Measurements from ENCODE around the gene SH3RF1. TPM values are rescaled to one million over a fixed set of nuclear protein-coding genes. Genes with fewer than 3 reads are reported as not detected.
"Not testable (repeated sequence)": the region's sequence is repeated elsewhere in the genome, so short reads cannot be mapped to it uniquely, and the experiment has no call there.

SH3RF1 gene
- total RNA-seq, 1 donor from 2014 or later = 25.6 TPM

GRCh38 chr4:169207436-169208089 lies 63.2 kb downstream of the SH3RF1 start:
- no peaks in the 10 kb centered on the region for H3K36me3 ChIP-seq (ENCODE audit: control insufficient read depth, insufficient read depth, low read length)
- no peak overlapping the region for H3K4me3 ChIP-seq (ENCODE audit: low read depth, low read length)
- DNase-seq (ENCODE audit: low read depth) = no peak
- TF ChIP-seq, protein P1, sequence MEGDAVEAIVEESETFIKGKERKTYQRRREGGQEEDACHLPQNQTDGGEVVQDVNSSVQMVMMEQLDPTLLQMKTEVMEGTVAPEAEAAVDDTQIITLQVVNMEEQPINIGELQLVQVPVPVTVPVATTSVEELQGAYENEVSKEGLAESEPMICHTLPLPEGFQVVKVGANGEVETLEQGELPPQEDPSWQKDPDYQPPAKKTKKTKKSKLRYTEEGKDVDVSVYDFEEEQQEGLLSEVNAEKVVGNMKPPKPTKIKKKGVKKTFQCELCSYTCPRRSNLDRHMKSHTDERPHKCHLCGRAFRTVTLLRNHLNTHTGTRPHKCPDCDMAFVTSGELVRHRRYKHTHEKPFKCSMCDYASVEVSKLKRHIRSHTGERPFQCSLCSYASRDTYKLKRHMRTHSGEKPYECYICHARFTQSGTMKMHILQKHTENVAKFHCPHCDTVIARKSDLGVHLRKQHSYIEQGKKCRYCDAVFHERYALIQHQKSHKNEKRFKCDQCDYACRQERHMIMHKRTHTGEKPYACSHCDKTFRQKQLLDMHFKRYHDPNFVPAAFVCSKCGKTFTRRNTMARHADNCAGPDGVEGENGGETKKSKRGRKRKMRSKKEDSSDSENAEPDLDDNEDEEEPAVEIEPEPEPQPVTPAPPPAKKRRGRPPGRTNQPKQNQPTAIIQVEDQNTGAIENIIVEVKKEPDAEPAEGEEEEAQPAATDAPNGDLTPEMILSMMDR (IDR thresholded peaks at IDR 0.05; ENCODE audit: insufficient read depth, low read length, poor library complexity, severe bottlenecking) = no peak
- H3K27me3 ChIP-seq (ENCODE audit: control insufficient read depth, insufficient read depth, low read length) = no peaks in the 10 kb centered on the region

GRCh38 chr4:169205744-169206080 lies 65.0 kb downstream of the SH3RF1 start:
- TF ChIP-seq, protein P1 (IDR thresholded peaks at IDR 0.05; ENCODE audit: insufficient read depth, low read length, poor library complexity, severe bottlenecking) = no peak
- Histone ChIP-seq H3K36me3 (ENCODE audit: control insufficient read depth, insufficient read depth, low read length) (no peaks in the 10 kb centered on the region), H3K27me3 (ENCODE audit: control insufficient read depth, insufficient read depth, low read length) (no peaks in the 10 kb centered on the region), H3K4me3 (ENCODE audit: low read depth, low read length) (no peak overlapping the region)
- DNase-seq (ENCODE audit: low read depth) = no peak

DNA sequence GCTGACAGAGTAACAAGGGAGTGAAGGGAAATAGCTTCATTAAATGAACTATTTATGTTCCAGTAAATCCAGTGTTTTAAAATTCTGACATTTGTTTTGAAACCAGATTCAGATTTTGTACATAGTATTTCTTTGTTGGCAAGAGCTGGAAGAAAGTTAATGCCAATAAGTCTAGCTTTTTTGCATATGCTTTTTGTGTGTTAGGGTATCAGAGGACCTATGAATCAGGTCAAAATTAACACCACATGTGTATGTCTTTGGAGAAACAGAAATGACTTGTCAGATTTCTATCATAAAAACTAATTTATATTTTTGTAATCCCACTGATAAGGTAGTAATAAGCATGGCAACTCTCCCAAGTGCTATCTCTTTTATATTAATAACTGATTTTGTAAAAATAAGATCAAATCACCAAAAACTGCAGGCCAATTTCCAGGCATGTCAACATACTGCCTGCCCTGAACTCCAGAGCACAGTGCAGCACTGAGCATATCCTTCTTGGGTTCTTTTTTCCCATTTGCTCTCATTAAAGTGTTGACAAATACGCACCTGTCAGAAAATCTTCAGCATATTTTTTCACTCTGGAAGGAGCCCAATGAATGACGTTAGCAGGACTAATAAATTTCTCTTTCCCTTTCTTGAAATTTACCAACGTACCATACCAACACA lies 65.5 kb downstream of the SH3RF1 start:
- no peak overlapping the region for H3K4me3 ChIP-seq (ENCODE audit: low read depth, low read length)
- no peaks in the 10 kb centered on the region for H3K36me3 ChIP-seq (ENCODE audit: control insufficient read depth, insufficient read depth, low read length)
- TF ChIP-seq, protein P1 (IDR thresholded peaks at IDR 0.05; ENCODE audit: insufficient read depth, low read length, poor library complexity, severe bottlenecking) = no peak
- H3K27me3 ChIP-seq (ENCODE audit: control insufficient read depth, insufficient read depth, low read length) = no peaks in the 10 kb centered on the region
- no peak for DNase-seq (ENCODE audit: low read depth)

- DNase-seq (ENCODE audit: low read depth) = no peak
- TF ChIP-seq, protein P1 (IDR thresholded peaks at IDR 0.05; ENCODE audit: insufficient read depth, low read length, poor library complexity, severe bottlenecking) = no peak
- no peak overlapping the region for H3K4me3 ChIP-seq (ENCODE audit: low read depth, low read length)
- H3K27me3 ChIP-seq (ENCODE audit: control insufficient read depth, insufficient read depth, low read length) = no peaks in the 10 kb centered on the region
- H3K36me3 ChIP-seq (ENCODE audit: control insufficient read depth, insufficient read depth, low read length) = no peaks in the 10 kb centered on the region
Observed at GRCh38 chr4:169203891-169204290, 66.9 kb downstream of the SH3RF1 start.

DNA sequence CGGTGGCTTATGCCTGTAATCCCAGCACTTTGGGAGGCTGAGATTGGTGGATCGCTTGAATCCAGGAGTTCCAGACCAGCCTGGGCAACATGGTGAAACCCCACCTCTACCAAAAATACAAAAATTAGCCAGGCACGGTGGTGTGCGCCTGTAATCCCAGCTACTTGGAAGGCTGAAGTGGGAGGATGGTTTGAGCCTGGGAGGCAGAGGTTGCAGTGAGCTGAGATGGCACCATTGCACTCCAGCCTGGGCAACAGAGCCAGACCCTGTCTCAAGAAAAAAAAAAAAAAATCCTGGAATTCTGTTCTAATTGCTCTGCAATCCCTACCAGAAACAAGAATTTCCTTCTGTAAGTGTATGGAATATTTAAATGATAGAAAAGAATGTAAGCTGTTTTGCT lies 67.5 kb downstream of the SH3RF1 start:
- not testable (repeated sequence) for H3K36me3 ChIP-seq (ENCODE audit: control insufficient read depth, insufficient read depth, low read length); DNase-seq (ENCODE audit: low read depth); H3K27me3 ChIP-seq (ENCODE audit: control insufficient read depth, insufficient read depth, low read length); H3K4me3 ChIP-seq (ENCODE audit: low read depth, low read length)

- H3K27me3 ChIP-seq (ENCODE audit: control insufficient read depth, insufficient read depth, low read length) = no peaks in the 10 kb centered on the region
- TF ChIP-seq, protein P1 (IDR thresholded peaks at IDR 0.05; ENCODE audit: insufficient read depth, low read length, poor library complexity, severe bottlenecking) = no peak
- no peak overlapping the region for H3K4me3 ChIP-seq (ENCODE audit: low read depth, low read length)
- DNase-seq (ENCODE audit: low read depth) = no peak
- H3K36me3 ChIP-seq (ENCODE audit: control insufficient read depth, insufficient read depth, low read length) = no peaks in the 10 kb centered on the region
Observed at GRCh38 chr4:169202878-169203277, 67.9 kb downstream of the SH3RF1 start.

All from kidney epithelial cell (primary cell).